ENCODE measurements around the gene RAB24.

RAB24 gene

DNA sequence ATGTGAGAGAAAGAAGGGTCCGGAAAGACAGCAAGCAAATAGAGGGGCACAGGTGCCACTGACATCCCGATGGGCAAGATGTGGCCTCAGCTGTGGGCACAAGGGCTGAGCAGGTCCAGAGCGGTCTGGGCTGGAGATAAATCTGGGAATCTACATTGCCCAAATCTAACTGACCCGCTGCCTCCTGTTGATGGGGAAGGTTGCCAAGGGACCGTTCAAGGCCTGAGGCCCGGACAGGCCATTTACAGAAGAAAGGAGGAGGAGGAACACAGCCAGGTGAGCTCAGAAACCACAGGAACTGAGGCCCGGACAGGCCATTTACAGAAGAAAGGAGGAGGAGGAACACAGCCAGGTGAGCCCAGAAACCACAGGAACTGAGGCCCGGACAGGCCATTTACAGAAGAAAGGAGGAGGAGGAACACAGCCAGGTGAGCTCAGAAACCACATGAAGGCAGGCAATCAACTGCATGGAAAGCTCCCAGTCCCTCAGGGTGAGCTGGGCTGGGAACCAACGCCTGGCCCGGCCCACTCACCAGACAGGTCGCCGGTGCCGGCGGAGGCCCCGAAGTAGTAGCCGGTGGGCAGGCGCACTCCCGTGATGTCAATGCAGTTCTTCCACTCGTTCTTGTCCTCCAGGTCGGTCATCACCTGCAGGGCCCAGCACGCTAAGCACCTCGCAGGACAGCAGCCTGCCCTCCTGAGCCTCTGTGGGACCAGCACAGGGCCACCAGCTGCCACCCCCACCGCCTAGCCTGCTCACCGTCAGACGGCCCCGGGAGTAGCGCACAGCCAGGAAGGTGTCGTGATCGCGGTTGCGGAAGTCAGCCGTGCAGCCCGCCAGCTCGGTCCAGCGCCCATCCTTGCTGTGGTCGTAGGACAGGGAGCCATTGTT is 33.3 kb upstream of the RAB24 start:
- DNase-seq (ENCODE audit: low read depth in 2 of 2), result no peak
- H3K4me3 ChIP-seq (replicated peaks in 1 of 2; ENCODE audit: low read depth in 2 of 2, low read length in 2 of 2), result no peak overlapping the region
- TF ChIP-seq, protein P1, sequence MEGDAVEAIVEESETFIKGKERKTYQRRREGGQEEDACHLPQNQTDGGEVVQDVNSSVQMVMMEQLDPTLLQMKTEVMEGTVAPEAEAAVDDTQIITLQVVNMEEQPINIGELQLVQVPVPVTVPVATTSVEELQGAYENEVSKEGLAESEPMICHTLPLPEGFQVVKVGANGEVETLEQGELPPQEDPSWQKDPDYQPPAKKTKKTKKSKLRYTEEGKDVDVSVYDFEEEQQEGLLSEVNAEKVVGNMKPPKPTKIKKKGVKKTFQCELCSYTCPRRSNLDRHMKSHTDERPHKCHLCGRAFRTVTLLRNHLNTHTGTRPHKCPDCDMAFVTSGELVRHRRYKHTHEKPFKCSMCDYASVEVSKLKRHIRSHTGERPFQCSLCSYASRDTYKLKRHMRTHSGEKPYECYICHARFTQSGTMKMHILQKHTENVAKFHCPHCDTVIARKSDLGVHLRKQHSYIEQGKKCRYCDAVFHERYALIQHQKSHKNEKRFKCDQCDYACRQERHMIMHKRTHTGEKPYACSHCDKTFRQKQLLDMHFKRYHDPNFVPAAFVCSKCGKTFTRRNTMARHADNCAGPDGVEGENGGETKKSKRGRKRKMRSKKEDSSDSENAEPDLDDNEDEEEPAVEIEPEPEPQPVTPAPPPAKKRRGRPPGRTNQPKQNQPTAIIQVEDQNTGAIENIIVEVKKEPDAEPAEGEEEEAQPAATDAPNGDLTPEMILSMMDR (IDR thresholded peaks at IDR 0.05; ENCODE audit: low read depth, low read length), result no peak

GRCh38 chr5:177336112-177336511 is 32.6 kb upstream of the RAB24 start:
- TF ChIP-seq, protein P1 (IDR thresholded peaks at IDR 0.05; ENCODE audit: low read depth, low read length), result peak; percentile 30
- no peak overlapping the region for H3K4me3 ChIP-seq (replicated peaks in 1 of 2; ENCODE audit: low read depth in 2 of 2, low read length in 2 of 2)
- peak in 1 of 2 donors; percentile 22 for DNase-seq (ENCODE audit: low read depth in 2 of 2)

GRCh38 chr5:177335701-177336065 is 32.2 kb upstream of the RAB24 start:
- no peak for DNase-seq (ENCODE audit: low read depth in 2 of 2)
- TF ChIP-seq, protein P1 (IDR thresholded peaks at IDR 0.05; ENCODE audit: low read depth, low read length), result no peak
- no peak overlapping the region for H3K4me3 ChIP-seq (replicated peaks in 1 of 2; ENCODE audit: low read depth in 2 of 2, low read length in 2 of 2)

GRCh38 chr5:177334781-177335700 is 31.5 kb upstream of the RAB24 start:
- TF ChIP-seq, protein P1 (IDR thresholded peaks at IDR 0.05; ENCODE audit: low read depth, low read length), result no peak
- H3K4me3 ChIP-seq (replicated peaks in 1 of 2; ENCODE audit: low read depth in 2 of 2, low read length in 2 of 2), result no peak overlapping the region
- DNase-seq (ENCODE audit: low read depth in 2 of 2), result no peak

- no peak overlapping the region for H3K4me3 ChIP-seq (replicated peaks in 1 of 2; ENCODE audit: low read depth in 2 of 2, low read length in 2 of 2)
- TF ChIP-seq, protein P1 (IDR thresholded peaks at IDR 0.05; ENCODE audit: low read depth, low read length), result no peak
- DNase-seq (ENCODE audit: low read depth in 2 of 2), result no peak
Measured at GRCh38 chr5:177334155-177334551, 30.6 kb upstream of the RAB24 start.

GRCh38 chr5:177333420-177334154 is 30.1 kb upstream of the RAB24 start:
- TF ChIP-seq, protein P1 (IDR thresholded peaks at IDR 0.05; ENCODE audit: low read depth, low read length), result no peak
- no peak for DNase-seq (ENCODE audit: low read depth in 2 of 2)

More at GRCh38 chr5:177333420-177334154, 30.1 kb upstream of the RAB24 start:
- H3K4me3 ChIP-seq (replicated peaks in 1 of 2; ENCODE audit: low read depth in 2 of 2, low read length in 2 of 2), result no peak overlapping the region
